Testis (tissue), 2 donors: ENCODE results near the gene POR.

Experiments
- CTCF ChIP-seq, 3 experiments: fragments of 450-650 bp in 2 of 3; fragments of 200-600 bp in 1 of 3; sonication (generic) in 1 of 3; IDR thresholded peaks; one replicate each; pipeline ENCODE4 v1.5.1; 2016 to 2019; ENCODE audit warnings: antibody characterized with exemption in 3 of 3, mild to moderate bottlenecking in 2 of 3, moderate library complexity in 1 of 3
- POLR2A ChIP-seq: fragments of 450-650 bp; IDR thresholded peaks from one replicate; pipeline ENCODE4 v1.6.1; 2017; ENCODE audit warnings: antibody characterized with exemption, mild to moderate bottlenecking, moderate library complexity

GRCh38 chr7:75928568-75928914, 13.6 kb downstream of the POR start:
- no peak for TF ChIP-seq CTCF (IDR thresholded peaks at IDR 0.05)
- no peak for TF ChIP-seq POLR2A
